Erythroblast (primary cell): ENCODE results near the gene SPRR2D.
"Not testable (repeated sequence)": the region's sequence is repeated elsewhere in the genome, so short reads cannot be mapped to it uniquely, and the experiment has no call there.

Source experiments
- DNase-seq, 2 experiments: peaks; one replicate each; lab custom pipeline; 2025; lab: John Stamatoyannopoulos, UW
- GATA1 ChIP-seq: IDR thresholded peaks from 2 replicates; pipeline ENCODE4 v1.6.1; 2011; ENCODE audit warnings: low read depth, mild to moderate bottlenecking, control low read depth, low read length, moderate library complexity
- POLR2A ChIP-seq: IDR thresholded peaks from 2 replicates; pipeline ENCODE4 v1.6.1; 2011; ENCODE audit warnings: mild to moderate bottlenecking, low read length

The SPRR2D gene

GRCh38 chr1:153032677-153033308 is 8.1 kb downstream of the SPRR2D start:
- TF ChIP-seq POLR2A (no peak), GATA1 (no peak)
- peak; percentile 4 to 11 for DNase-seq

DNA sequence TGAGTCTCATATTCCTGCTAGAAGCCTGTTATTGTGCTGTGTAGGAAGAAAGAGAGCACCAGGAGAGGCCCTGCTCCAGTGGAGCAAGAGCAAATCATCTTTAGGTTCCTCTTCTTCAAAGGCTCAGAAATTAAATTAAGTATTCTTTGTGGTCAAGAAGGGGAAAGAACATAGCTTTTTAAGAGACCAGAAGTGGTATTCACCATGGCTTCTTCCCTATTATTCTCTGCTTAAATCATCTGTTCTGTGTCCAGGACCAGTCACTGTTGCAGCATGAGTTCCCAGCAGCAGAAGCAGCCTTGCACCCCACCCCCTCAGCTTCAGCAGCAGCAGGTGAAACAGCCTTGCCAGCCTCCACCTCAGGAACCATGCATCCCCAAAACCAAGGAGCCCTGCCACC is 8.8 kb downstream of the SPRR2D start:
- no peak for DNase-seq
- TF ChIP-seq POLR2A, result no peak
- TF ChIP-seq GATA1, result no peak

- DNase-seq, result no peak
- TF ChIP-seq POLR2A (no peak), GATA1 (no peak)
These were observed 10.0 kb downstream of the SPRR2D start, which contains the start of gene SPRR1B for GRCh38 chr1:153030895-153031294. Gene SPRR1B, plus strand, starts transcription at chr1:153031203. Its CDS starts 1,143 bp downstream, at chr1:153032346.

- TF ChIP-seq GATA1 (no peak), POLR2A (no peak)
- DNase-seq, result no peak
These were observed 12.2 kb downstream of the SPRR2D start for GRCh38 chr1:153028766-153029165.

DNA sequence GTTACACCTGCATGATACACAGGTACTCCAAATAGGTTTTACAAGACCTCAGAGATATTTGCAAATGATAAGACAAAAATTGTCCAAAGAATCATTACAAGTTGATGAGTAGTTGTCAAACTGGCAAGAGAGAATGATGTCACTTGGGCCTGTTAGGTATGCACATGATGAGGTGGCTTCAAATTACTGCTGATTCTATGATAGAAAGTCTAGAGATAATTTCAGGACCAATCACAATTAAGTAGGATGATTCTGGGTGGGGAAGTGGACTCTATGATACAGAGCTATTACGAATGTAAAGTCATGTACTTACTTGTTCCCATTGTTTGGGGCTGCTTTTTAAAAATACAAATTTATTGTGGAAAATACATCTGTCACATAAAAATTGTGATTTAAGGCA is 15.1 kb downstream of the SPRR2D start:
- DNase-seq, result no peak
- TF ChIP-seq POLR2A (no peak), GATA1 (no peak)

- DNase-seq, result no peak
- TF ChIP-seq GATA1, result no peak
- TF ChIP-seq POLR2A, result no peak
These were observed 16.5 kb downstream of the SPRR2D start for GRCh38 chr1:153024413-153024812.

GRCh38 chr1:153023109-153023508 is 17.8 kb downstream of the SPRR2D start:
- TF ChIP-seq POLR2A, result no peak
- TF ChIP-seq GATA1, result no peak
- no peak for DNase-seq

DNA sequence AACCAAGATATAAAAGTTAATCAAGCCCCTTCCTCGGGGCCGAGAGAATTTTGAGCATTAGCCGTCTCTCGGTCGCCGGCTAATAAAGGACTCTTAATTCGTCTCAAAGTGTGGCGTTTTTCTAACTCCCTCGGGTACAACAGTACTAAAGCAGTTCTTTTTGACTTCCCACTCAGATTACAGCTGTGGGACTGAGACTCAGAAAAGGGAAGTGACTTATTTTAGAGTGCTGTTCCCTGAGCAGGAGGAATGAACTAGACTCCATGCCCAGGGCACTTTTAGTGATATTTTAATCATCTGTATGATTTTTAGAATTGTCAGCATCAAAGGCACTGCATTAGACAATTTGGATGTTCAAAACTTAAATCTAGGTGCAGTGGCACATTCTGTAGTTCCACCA is 18.6 kb downstream of the SPRR2D start:
- DNase-seq, result not testable (repeated sequence)

DNA sequence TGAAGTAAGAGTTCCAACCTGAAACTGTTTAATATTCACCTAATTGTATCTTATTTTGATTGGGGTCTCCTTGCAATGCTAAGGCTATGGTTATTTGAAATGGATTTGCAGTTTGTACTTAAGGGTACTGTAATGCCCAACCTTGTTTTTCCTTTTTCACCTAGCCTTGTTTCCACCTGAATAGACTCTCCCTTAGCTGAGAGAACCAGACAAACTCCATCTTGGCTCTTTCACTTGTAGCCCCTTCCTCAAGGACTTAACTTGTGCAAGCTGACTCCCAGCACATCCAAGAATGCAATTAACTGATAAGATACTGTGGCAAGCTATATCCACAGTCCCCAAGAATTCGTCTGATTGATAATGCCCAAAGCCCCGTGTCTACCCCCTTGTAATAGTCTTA is 19.1 kb downstream of the SPRR2D start:
- DNase-seq, result not testable (repeated sequence)

DNA sequence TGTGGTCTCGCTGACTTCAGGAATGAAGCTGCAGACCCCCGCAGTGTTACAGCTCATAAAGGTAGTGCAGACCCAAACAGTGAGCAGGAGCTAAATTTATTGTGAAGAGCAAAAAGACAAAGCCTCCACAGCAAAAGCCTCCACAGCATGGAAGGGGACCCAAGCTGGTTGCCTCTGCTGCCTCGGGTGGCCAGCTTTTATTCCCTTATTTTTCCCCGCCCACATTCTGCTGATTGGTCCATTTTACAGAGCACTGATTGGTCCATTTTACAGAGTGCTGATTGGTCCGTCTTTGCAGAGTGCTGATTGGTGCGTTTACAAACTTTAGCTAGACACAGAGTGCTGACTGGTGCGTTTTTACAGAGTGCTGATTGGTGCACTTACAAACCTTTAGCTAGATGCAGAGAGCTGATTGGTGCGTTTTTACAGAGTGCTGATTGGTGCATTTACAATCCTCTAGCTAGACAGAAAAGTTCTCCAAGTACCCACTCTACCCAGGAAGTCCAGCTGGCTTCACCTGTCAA is 29.6 kb downstream of the SPRR2D start:
- peak; percentile 11 to 12 for DNase-seq

DNA sequence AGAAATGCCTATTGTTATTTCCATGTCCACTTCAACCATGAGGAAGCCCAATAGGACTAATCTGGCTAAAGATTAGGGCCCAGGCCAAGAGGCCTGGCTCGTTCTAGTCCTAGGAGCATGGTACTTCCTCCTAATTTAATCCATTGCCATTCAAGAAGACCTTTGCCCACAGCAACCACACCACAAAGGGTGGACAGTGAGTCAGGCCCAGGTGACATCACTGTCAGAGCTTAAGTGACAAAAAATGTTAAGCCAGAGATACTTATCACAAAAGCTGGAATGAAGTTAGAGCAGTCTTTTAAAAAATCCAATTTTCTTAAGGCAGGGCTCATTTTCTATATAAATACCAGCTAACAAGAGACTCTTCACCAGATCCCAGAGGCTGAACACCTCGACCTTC is 39.5 kb downstream of the SPRR2D start, which contains the start of gene SPRR3:
SPRR3 (plus strand) TSS at position 368 of the 400 bp plus-strand sequence. CDS start 1,272 bp downstream, outside the sequence.
- TF ChIP-seq GATA1 (no peak), POLR2A (no peak)
- DNase-seq, result no peak

GRCh38 chr1:153000294-153000693 is 40.6 kb downstream of the SPRR2D start:
- no peak for DNase-seq
- no peak for TF ChIP-seq GATA1
- TF ChIP-seq POLR2A, result no peak

DNA sequence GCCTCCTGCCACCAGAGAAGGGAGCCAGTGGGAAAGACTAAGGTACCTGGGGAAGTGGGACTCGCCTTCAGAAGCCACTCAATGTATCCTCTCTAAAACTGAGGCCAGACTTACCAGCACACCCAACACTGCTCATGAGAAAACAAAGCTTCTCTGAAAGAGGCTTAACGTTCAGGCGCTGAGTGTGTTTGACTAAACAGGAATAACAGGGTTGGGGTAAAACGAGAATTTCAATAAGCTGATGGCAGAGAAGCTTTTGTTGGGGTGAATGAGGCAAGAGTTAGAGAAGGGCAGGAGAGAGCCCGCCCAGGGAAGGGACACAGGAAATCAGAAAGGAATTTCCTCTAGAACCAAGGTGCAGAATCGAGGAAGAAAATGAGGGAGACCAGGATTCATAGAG is 41.1 kb downstream of the SPRR2D start:
- no peak for TF ChIP-seq POLR2A
- no peak for TF ChIP-seq GATA1
- DNase-seq, result no peak

- no peak for DNase-seq
- TF ChIP-seq POLR2A (no peak), GATA1 (no peak)
These were observed 42.4 kb downstream of the SPRR2D start for GRCh38 chr1:152998476-152998875.

DNA sequence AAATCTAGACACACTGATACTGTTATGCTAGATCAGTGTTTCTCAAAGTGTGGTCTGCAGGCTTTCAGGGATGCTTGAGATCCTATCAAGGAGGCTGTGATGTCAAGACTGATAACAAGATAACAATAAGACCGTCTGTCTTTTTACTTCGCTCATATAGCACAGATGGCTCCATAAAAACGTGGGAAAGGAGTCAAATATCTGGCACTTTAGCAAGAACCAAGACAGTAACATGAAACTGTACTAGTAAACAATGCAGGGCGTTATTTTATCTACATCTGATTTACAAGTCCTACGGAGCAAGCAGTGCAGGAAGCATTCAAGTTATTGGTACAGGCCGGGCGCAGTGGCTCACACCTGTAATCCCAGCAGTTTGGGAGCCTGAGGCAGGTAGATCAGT is 43.0 kb downstream of the SPRR2D start:
- TF ChIP-seq GATA1 (no peak), POLR2A (no peak)
- no peak for DNase-seq
